ENCODE measurements around the gene GPR18. TPM values are rescaled to one million over a fixed set of nuclear protein-coding genes. Genes with fewer than 3 reads are reported as not detected.

The GPR18 gene
- total RNA-seq, 1 experiment from 2014 or later = not detected

DNA sequence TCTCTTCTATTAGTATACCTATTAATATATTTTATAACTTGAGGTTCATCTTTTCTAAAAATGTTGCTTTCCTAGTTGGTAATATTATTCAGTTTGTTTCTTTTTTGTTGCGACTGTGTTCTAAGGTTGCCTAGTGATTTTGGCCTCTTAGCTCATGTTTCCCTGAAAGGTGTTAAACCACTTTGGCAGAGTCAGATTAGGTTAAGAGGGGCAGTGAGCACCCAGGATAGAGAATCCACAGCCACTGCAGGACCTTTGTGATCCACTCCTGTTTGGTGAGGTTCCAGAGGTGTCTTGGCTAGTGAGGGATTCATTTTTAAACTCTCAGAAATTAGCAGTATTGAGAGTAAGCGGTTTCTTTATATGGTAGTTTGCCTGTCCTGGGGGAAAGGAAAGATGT is 14.9 kb upstream of the GPR18 start:
- H3K4me2 ChIP-seq (ENCODE audit: low read length) = no peak overlapping the region
- CTCF ChIA-PET = interaction anchor here (6.7 kb wide), 1 partner anchor 164 kb away, joined by 90 read pairs; no protein-coding TSS in a partner anchor
- intact Hi-C loops (cut with micrococcal nuclease) = no loop called here
- no peak for DNase-seq (ENCODE audit: low read depth, low spot score)
- H3K27ac ChIP-seq (ENCODE audit: low read depth, low read length) = no peak overlapping the region
- H3K36me3 ChIP-seq (ENCODE audit: control insufficient read depth in 1 of 2, insufficient read depth in 2 of 2, low read length in 2 of 2) = 0 out of 4 replicates have a peak, but pooled peaks cover 0 to 4% of the 10 kb centered on the region in 2 experiments
- no peaks in the 10 kb centered on the region for H3K9me3 ChIP-seq (ENCODE audit: control insufficient read depth in 1 of 2, insufficient read depth in 1 of 2, low read depth in 1 of 2, low read length in 2 of 2)
- peaks cover 31% of the 10 kb centered on the region; the same call in 1 of the 2 replicates for H3K79me2 ChIP-seq (ENCODE audit: insufficient read depth, low read length)
- H3K4me1 ChIP-seq (ENCODE audit: control insufficient read depth in 1 of 2, insufficient read depth in 2 of 2, low read length in 2 of 2) = peaks cover 0 to 4% of the 10 kb centered on the region in 2 experiments; a peak in 1 of 4 replicates
- H3K9me2 ChIP-seq (ENCODE audit: insufficient read depth) = no peaks in the 10 kb centered on the region
- H3K9ac ChIP-seq (ENCODE audit: low read length) = no peak overlapping the region
- POLR2A ChIA-PET = no interaction called here
- H2AFZ ChIP-seq (ENCODE audit: low read depth, low read length, poor library complexity, severe bottlenecking) = no peak overlapping the region
- RAD21 ChIA-PET (ENCODE audit: low non-redundant PET in 1 of 2, low total read pairs in 2 of 2, uncharacterized antibody in 2 of 2, unreplicated experiment in 2 of 2) = no interaction called here
- no peak for ATAC-seq
- no peak for TF ChIP-seq RAD21 (IDR thresholded peaks at IDR 0.05; ENCODE audit: low read depth)
- no peak for TF ChIP-seq ZFX (IDR thresholded peaks at IDR 0.05)
- no peak for TF ChIP-seq JUND (IDR thresholded peaks at IDR 0.05)
- TF ChIP-seq, protein P1, sequence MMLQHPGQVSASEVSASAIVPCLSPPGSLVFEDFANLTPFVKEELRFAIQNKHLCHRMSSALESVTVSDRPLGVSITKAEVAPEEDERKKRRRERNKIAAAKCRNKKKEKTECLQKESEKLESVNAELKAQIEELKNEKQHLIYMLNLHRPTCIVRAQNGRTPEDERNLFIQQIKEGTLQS (IDR thresholded peaks at IDR 0.05) = no peak
- no peak for TF ChIP-seq TCF7L2 (IDR thresholded peaks at IDR 0.05; ENCODE audit: borderline replicate concordance, extremely low read depth, insufficient read depth, insufficient read length)
- TF ChIP-seq CEBPB (IDR thresholded peaks at IDR 0.05; ENCODE audit: low read depth) = no peak
- TF ChIP-seq, protein P2, sequence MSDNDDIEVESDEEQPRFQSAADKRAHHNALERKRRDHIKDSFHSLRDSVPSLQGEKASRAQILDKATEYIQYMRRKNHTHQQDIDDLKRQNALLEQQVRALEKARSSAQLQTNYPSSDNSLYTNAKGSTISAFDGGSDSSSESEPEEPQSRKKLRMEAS (IDR thresholded peaks at IDR 0.05) = no peak
- no peak for TF ChIP-seq CBX3 (IDR thresholded peaks at IDR 0.05; ENCODE audit: low read depth)
- TF ChIP-seq, protein P3, sequence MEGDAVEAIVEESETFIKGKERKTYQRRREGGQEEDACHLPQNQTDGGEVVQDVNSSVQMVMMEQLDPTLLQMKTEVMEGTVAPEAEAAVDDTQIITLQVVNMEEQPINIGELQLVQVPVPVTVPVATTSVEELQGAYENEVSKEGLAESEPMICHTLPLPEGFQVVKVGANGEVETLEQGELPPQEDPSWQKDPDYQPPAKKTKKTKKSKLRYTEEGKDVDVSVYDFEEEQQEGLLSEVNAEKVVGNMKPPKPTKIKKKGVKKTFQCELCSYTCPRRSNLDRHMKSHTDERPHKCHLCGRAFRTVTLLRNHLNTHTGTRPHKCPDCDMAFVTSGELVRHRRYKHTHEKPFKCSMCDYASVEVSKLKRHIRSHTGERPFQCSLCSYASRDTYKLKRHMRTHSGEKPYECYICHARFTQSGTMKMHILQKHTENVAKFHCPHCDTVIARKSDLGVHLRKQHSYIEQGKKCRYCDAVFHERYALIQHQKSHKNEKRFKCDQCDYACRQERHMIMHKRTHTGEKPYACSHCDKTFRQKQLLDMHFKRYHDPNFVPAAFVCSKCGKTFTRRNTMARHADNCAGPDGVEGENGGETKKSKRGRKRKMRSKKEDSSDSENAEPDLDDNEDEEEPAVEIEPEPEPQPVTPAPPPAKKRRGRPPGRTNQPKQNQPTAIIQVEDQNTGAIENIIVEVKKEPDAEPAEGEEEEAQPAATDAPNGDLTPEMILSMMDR (IDR thresholded peaks at IDR 0.05 in 2 of 3, conservative IDR thresholded peaks at IDR 0.05 in 1 of 3; ENCODE audit: borderline replicate concordance in 1 of 3, insufficient read depth in 1 of 3, low read depth in 2 of 3, low read length in 2 of 3) = no peak
- no peak for TF ChIP-seq EZH2 (IDR thresholded peaks at IDR 0.05)
- no peak for TF ChIP-seq YY1 (IDR thresholded peaks at IDR 0.05; ENCODE audit: extremely low read depth, insufficient replicate concordance, low read depth, low read length)
- TF ChIP-seq SP1 (IDR thresholded peaks at IDR 0.05; ENCODE audit: low read depth) = no peak
- no peak for TF ChIP-seq EZH2phosphoT487 (IDR thresholded peaks at IDR 0.05; ENCODE audit: borderline replicate concordance)
- TF ChIP-seq SRF (IDR thresholded peaks at IDR 0.05; ENCODE audit: low read depth) = no peak
- H3K4me3 ChIP-seq (replicated peaks in 1 of 2; ENCODE audit: low read depth in 1 of 2, low read length in 2 of 2) = no peak overlapping the region
- no peaks in the 10 kb centered on the region for H3K27me3 ChIP-seq (ENCODE audit: insufficient read depth, low read length)
- H4K20me1 ChIP-seq (ENCODE audit: insufficient read depth) = no peaks in the 10 kb centered on the region
- no TSS peak for BruUV-seq (replicated peaks)
